ENCODE results near the gene SLC6A2.

The SLC6A2 gene

GRCh38 chr16:55628306-55628968 is 27.4 kb upstream of the SLC6A2 start:
- H3K27ac ChIP-seq (ENCODE audit: low read depth, low read length) = peak overlapping the region; percentile 41; the same call in 1 of the 2 replicates

GRCh38 chr16:55630774-55631173 is 25.0 kb upstream of the SLC6A2 start:
- H3K36me3 ChIP-seq (ENCODE audit: insufficient read depth, low read length) = no peaks in the 10 kb centered on the region
- H3K4me1 ChIP-seq (ENCODE audit: insufficient read depth, low read length) = no peaks in the 10 kb centered on the region; the same call in 1 of the 2 replicates
- peaks cover 29% of the 10 kb centered on the region for H3K9me3 ChIP-seq (ENCODE audit: insufficient read depth, low read depth, low read length)
- no peak overlapping the region for H3K4me3 ChIP-seq (ENCODE audit: low read length)
- no peak overlapping the region for H3K27ac ChIP-seq (ENCODE audit: low read depth, low read length)
- no peak overlapping the region for H3K9ac ChIP-seq (ENCODE audit: low read depth, low read length)
- H3K27me3 ChIP-seq (ENCODE audit: insufficient read depth, low read length) = no peaks in the 10 kb centered on the region

More at GRCh38 chr16:55628306-55628968, 27.4 kb upstream of the SLC6A2 start:
- WGBS = 74% methylated on average over 6 of the region's 6 CpGs
- no peak overlapping the region for H3K9ac ChIP-seq (ENCODE audit: low read depth, low read length)
- no peak overlapping the region for H3K4me3 ChIP-seq (ENCODE audit: low read length)
- H3K36me3 ChIP-seq (ENCODE audit: insufficient read depth, low read length) = no peaks in the 10 kb centered on the region
- no peaks in the 10 kb centered on the region; the same call in 1 of the 2 replicates for H3K4me1 ChIP-seq (ENCODE audit: insufficient read depth, low read length)
- peaks cover 24% of the 10 kb centered on the region for H3K9me3 ChIP-seq (ENCODE audit: insufficient read depth, low read depth, low read length)
- H3K27me3 ChIP-seq (ENCODE audit: insufficient read depth, low read length) = no peaks in the 10 kb centered on the region

GRCh38 chr16:55632259-55632658 is 23.5 kb upstream of the SLC6A2 start:
- no peak overlapping the region for H3K9ac ChIP-seq (ENCODE audit: low read depth, low read length)
- peaks cover 29% of the 10 kb centered on the region for H3K9me3 ChIP-seq (ENCODE audit: insufficient read depth, low read depth, low read length)
- no peaks in the 10 kb centered on the region for H3K27me3 ChIP-seq (ENCODE audit: insufficient read depth, low read length)
- no peaks in the 10 kb centered on the region; the same call in 1 of the 2 replicates for H3K4me1 ChIP-seq (ENCODE audit: insufficient read depth, low read length)
- H3K36me3 ChIP-seq (ENCODE audit: insufficient read depth, low read length) = no peaks in the 10 kb centered on the region
- H3K4me3 ChIP-seq (ENCODE audit: low read length) = no peak overlapping the region
- H3K27ac ChIP-seq (ENCODE audit: low read depth, low read length) = no peak overlapping the region

- H3K9me3 ChIP-seq (ENCODE audit: insufficient read depth, low read depth, low read length) = peaks cover 27% of the 10 kb centered on the region
- H3K36me3 ChIP-seq (ENCODE audit: insufficient read depth, low read length) = no peaks in the 10 kb centered on the region
- H3K27me3 ChIP-seq (ENCODE audit: insufficient read depth, low read length) = no peaks in the 10 kb centered on the region
- H3K4me1 ChIP-seq (ENCODE audit: insufficient read depth, low read length) = no peaks in the 10 kb centered on the region
- no peak overlapping the region for H3K4me3 ChIP-seq (ENCODE audit: low read length)
- no peak overlapping the region for H3K27ac ChIP-seq (ENCODE audit: low read depth, low read length)
- H3K9ac ChIP-seq (ENCODE audit: low read depth, low read length) = no peak overlapping the region
Measured at GRCh38 chr16:55634193-55634592, 21.6 kb upstream of the SLC6A2 start.

GRCh38 chr16:55638256-55638655 is 17.5 kb upstream of the SLC6A2 start:
- Histone ChIP-seq H3K36me3 (ENCODE audit: insufficient read depth, low read length) (no peaks in the 10 kb centered on the region), H3K4me1 (ENCODE audit: insufficient read depth, low read length) (no peaks in the 10 kb centered on the region; the same call in 1 of the 2 replicates), H3K9me3 (ENCODE audit: insufficient read depth, low read depth, low read length) (peaks cover 6% of the 10 kb centered on the region; the same call in 1 of the 2 replicates), H3K9ac (ENCODE audit: low read depth, low read length) (no peak overlapping the region), H3K4me3 (ENCODE audit: low read length) (no peak overlapping the region), H3K27ac (ENCODE audit: low read depth, low read length) (no peak overlapping the region), H3K27me3 (ENCODE audit: insufficient read depth, low read length) (no peaks in the 10 kb centered on the region)
- WGBS = 98% methylated on average over 3 of the region's 5 CpGs

DNA sequence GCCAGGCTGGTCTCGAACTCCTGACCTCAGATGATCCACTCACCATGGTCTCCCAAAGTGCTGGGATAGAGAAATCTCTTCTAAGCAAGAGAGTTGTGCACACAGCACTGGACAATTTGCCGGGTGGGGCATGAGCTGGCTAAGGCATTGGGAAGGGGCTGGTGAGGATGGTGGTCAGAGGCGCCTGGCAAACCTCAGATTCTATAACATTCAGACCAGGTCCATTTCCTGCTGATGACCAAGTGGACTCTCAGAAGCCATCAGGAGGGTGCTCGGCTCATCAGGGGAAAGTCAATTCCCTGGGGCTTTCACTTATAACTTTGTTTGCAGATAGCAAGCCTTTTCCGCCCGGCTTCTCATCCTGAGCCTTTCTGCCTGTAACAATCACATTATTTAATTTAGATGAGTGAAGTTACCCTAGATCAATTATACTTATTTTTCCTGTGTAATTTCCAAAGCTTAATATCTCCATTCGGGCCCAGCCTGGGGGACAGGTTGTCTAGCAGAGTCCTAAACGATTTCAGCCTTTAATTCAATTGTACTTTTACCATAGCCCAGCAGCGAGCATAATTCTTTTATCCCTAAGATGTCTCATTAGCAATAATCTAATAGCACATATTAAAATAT is 15.0 kb upstream of the SLC6A2 start:
- no peaks in the 10 kb centered on the region; the same call in 1 of the 2 replicates for H3K4me1 ChIP-seq (ENCODE audit: insufficient read depth, low read length)
- 92% methylated on average over 9 of the region's 9 CpGs for WGBS
- H3K27me3 ChIP-seq (ENCODE audit: insufficient read depth, low read length) = no peaks in the 10 kb centered on the region
- H3K36me3 ChIP-seq (ENCODE audit: insufficient read depth, low read length) = no peaks in the 10 kb centered on the region
- H3K4me3 ChIP-seq (ENCODE audit: low read length) = no peak overlapping the region
- no peaks in the 10 kb centered on the region for H3K9me3 ChIP-seq (ENCODE audit: insufficient read depth, low read depth, low read length)
- no peak overlapping the region for H3K27ac ChIP-seq (ENCODE audit: low read depth, low read length)
- no peak overlapping the region for H3K9ac ChIP-seq (ENCODE audit: low read depth, low read length)

- no peaks in the 10 kb centered on the region for H3K27me3 ChIP-seq (ENCODE audit: insufficient read depth, low read length)
- no peak overlapping the region for H3K4me3 ChIP-seq (ENCODE audit: low read length)
Measured at GRCh38 chr16:55641430-55642056, 14.2 kb upstream of the SLC6A2 start.

GRCh38 chr16:55642611-55643010 is 13.2 kb upstream of the SLC6A2 start:
- Histone ChIP-seq H3K27ac (ENCODE audit: low read depth, low read length) (no peak overlapping the region), H3K9ac (ENCODE audit: low read depth, low read length) (no peak overlapping the region), H3K4me1 (ENCODE audit: insufficient read depth, low read length) (no peaks in the 10 kb centered on the region; the same call in 1 of the 2 replicates), H3K9me3 (ENCODE audit: insufficient read depth, low read depth, low read length) (no peaks in the 10 kb centered on the region), H3K4me3 (ENCODE audit: low read length) (no peak overlapping the region), H3K36me3 (ENCODE audit: insufficient read depth, low read length) (no peaks in the 10 kb centered on the region), H3K27me3 (ENCODE audit: insufficient read depth, low read length) (peaks cover 1% of the 10 kb centered on the region; the same call in 1 of the 2 replicates)
- WGBS = 89% methylated on average over 3 of the region's 3 CpGs

More at GRCh38 chr16:55641430-55642056, 14.2 kb upstream of the SLC6A2 start:
- Histone ChIP-seq H3K36me3 (ENCODE audit: insufficient read depth, low read length) (no peaks in the 10 kb centered on the region), H3K9ac (ENCODE audit: low read depth, low read length) (no peak overlapping the region), H3K9me3 (ENCODE audit: insufficient read depth, low read depth, low read length) (no peaks in the 10 kb centered on the region), H3K27ac (ENCODE audit: low read depth, low read length) (no peak overlapping the region), H3K4me1 (ENCODE audit: insufficient read depth, low read length) (no peaks in the 10 kb centered on the region; the same call in 1 of the 2 replicates)
- WGBS = 95% methylated on average over 7 of the region's 7 CpGs

DNA sequence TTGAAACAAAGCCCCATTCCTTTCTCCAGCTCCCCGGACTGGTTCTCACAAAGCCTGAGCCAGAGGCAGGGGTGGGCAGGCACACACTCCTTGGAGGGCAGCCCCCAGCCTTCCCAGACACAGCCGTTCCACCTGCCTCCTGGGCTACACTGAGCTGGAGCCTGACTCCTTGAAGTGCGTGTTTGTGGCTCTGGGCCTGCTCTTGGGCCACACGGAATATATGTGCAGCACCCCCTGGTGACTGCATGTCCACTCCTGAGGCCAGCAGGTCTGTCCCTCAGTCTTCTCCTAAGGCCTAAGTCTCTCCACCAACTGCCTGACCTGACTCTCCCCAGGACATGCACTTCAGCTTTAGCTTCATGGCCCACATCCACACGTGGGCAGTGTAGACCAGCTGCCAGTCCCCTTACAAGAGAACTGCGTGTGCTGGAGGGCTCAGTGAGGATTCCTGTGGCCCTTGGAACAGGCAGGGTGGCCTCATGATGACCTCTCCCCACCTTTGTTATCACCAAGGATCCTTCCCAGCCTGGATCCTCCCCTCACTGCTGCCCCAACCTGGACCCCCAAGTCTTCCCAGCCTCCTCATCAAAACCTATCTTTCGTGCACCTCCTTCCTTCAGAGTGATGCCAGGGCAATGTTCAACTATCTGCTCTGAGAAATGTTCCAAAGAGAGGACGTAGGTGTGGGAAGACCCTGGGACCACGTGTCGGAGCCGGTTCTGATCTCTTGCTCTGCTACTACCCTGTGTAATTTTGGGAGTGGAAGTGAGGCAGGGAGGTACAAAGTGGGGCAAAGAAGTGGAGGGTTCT is 12.4 kb upstream of the SLC6A2 start:
- WGBS = 88% methylated on average over 11 of the region's 11 CpGs
- Histone ChIP-seq H3K27me3 (ENCODE audit: insufficient read depth, low read length) (peaks cover 8% of the 10 kb centered on the region; the same call in 1 of the 2 replicates), H3K27ac (ENCODE audit: low read depth, low read length) (no peak overlapping the region), H3K9ac (ENCODE audit: low read depth, low read length) (no peak overlapping the region), H3K4me3 (ENCODE audit: low read length) (no peak overlapping the region), H3K4me1 (ENCODE audit: insufficient read depth, low read length) (no peaks in the 10 kb centered on the region; the same call in 1 of the 2 replicates), H3K36me3 (ENCODE audit: insufficient read depth, low read length) (no peaks in the 10 kb centered on the region), H3K9me3 (ENCODE audit: insufficient read depth, low read depth, low read length) (no peaks in the 10 kb centered on the region)

DNA sequence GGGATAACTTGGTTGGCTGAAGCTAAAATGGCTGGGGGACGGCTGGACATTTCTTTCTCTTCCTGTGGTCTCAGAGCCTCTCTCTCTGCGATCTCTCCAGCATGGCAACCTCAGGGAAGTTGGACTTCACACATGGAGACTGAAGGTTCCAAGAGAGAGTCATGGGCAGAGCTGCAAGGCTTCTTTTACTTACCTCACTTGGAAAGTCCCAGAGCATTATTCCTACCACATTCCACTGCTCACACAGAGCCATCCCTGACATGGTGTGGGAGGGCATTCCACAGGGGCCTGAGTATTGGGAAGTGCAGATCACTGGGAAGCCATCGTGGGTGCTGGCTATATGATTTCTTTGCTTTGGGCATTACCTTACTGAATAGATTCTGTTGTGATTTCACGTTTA is 9.8 kb upstream of the SLC6A2 start:
- 89% methylated on average over 4 of the region's 4 CpGs for WGBS
- H3K27ac ChIP-seq (ENCODE audit: low read depth, low read length) = no peak overlapping the region
- no peaks in the 10 kb centered on the region for H3K9me3 ChIP-seq (ENCODE audit: insufficient read depth, low read depth, low read length)
- peaks cover 29% of the 10 kb centered on the region for H3K27me3 ChIP-seq (ENCODE audit: insufficient read depth, low read length)
- H3K9ac ChIP-seq (ENCODE audit: low read depth, low read length) = no peak overlapping the region
- H3K4me1 ChIP-seq (ENCODE audit: insufficient read depth, low read length) = no peaks in the 10 kb centered on the region; the same call in 1 of the 2 replicates
- H3K4me3 ChIP-seq (ENCODE audit: low read length) = no peak overlapping the region
- H3K36me3 ChIP-seq (ENCODE audit: insufficient read depth, low read length) = no peaks in the 10 kb centered on the region

All from HUES64 (cell line).